ENCODE results near the gene AP4S1. TPM values are rescaled to one million over a fixed set of nuclear protein-coding genes. Genes with fewer than 3 reads are reported as not detected.

The AP4S1 gene
- total RNA-seq, 1 experiment from 2014 or later, result 13.1 TPM

GRCh38 chr14:31106768-31107167 is 81.3 kb downstream of the AP4S1 start:
- in situ Hi-C loops (cut with HindIII; ENCODE audit: low pct_unique_long_range_greater_than_20kb, low sequenced_read_pairs), result no loop called here
- no peak for DNase-seq (ENCODE audit: low read depth)

- in situ Hi-C loops (cut with HindIII; ENCODE audit: low pct_unique_long_range_greater_than_20kb, low sequenced_read_pairs), result no loop called here
Measured at GRCh38 chr14:31109257-31109656, 83.8 kb downstream of the AP4S1 start.

GRCh38 chr14:31110872-31111271 is 85.4 kb downstream of the AP4S1 start:
- DNase-seq (ENCODE audit: low read depth), result no peak

More at GRCh38 chr14:31109257-31109656, 83.8 kb downstream of the AP4S1 start:
- no peak for DNase-seq (ENCODE audit: low read depth)

GRCh38 chr14:31113794-31114193 is 88.3 kb downstream of the AP4S1 start:
- DNase-seq (ENCODE audit: low read depth), result no peak
- in situ Hi-C loops (cut with HindIII; ENCODE audit: low pct_unique_long_range_greater_than_20kb, low sequenced_read_pairs), result no loop called here

More at GRCh38 chr14:31110872-31111271, 85.4 kb downstream of the AP4S1 start:
- in situ Hi-C loops (cut with HindIII; ENCODE audit: low pct_unique_long_range_greater_than_20kb, low sequenced_read_pairs), result no loop called here

GRCh38 chr14:31118892-31119291 is 93.4 kb downstream of the AP4S1 start:
- in situ Hi-C loops (cut with HindIII; ENCODE audit: low pct_unique_long_range_greater_than_20kb, low sequenced_read_pairs), result no loop called here
- DNase-seq (ENCODE audit: low read depth), result no peak

GRCh38 chr14:31122098-31122611 is 96.7 kb downstream of the AP4S1 start:
- DNase-seq (ENCODE audit: low read depth), result no peak
- in situ Hi-C loops (cut with HindIII; ENCODE audit: low pct_unique_long_range_greater_than_20kb, low sequenced_read_pairs), result no loop called here

GRCh38 chr14:31122921-31123320 is 97.5 kb downstream of the AP4S1 start:
- in situ Hi-C loops (cut with HindIII; ENCODE audit: low pct_unique_long_range_greater_than_20kb, low sequenced_read_pairs), result no loop called here
- no peak for DNase-seq (ENCODE audit: low read depth)

GRCh38 chr14:31124197-31124596 is 98.7 kb downstream of the AP4S1 start:
- in situ Hi-C loops (cut with HindIII; ENCODE audit: low pct_unique_long_range_greater_than_20kb, low sequenced_read_pairs), result no loop called here
- DNase-seq (ENCODE audit: low read depth), result no peak

GRCh38 chr14:31125231-31125630 is 99.8 kb downstream of the AP4S1 start:
- no peak for DNase-seq (ENCODE audit: low read depth)
- in situ Hi-C loops (cut with HindIII; ENCODE audit: low pct_unique_long_range_greater_than_20kb, low sequenced_read_pairs), result no loop called here

GRCh38 chr14:31126680-31127079 is 101.2 kb downstream of the AP4S1 start:
- no peak for DNase-seq (ENCODE audit: low read depth)
- in situ Hi-C loops (cut with HindIII; ENCODE audit: low pct_unique_long_range_greater_than_20kb, low sequenced_read_pairs), result no loop called here

- peak; percentile 32 for DNase-seq (ENCODE audit: low read depth)
- in situ Hi-C loops (cut with HindIII; ENCODE audit: low pct_unique_long_range_greater_than_20kb, low sequenced_read_pairs), result no loop called here
Measured at GRCh38 chr14:31127690-31128089, 102.2 kb downstream of the AP4S1 start.

- in situ Hi-C loops (cut with HindIII; ENCODE audit: low pct_unique_long_range_greater_than_20kb, low sequenced_read_pairs), result no loop called here
- no peak for DNase-seq (ENCODE audit: low read depth)
Measured at GRCh38 chr14:31128601-31129526, 103.4 kb downstream of the AP4S1 start.

GRCh38 chr14:31133133-31133532 is 107.7 kb downstream of the AP4S1 start:
- no peak for DNase-seq (ENCODE audit: low read depth)
- in situ Hi-C loops (cut with HindIII; ENCODE audit: low pct_unique_long_range_greater_than_20kb, low sequenced_read_pairs), result no loop called here

GRCh38 chr14:31137214-31137889 is 111.9 kb downstream of the AP4S1 start:
- in situ Hi-C loops (cut with HindIII; ENCODE audit: low pct_unique_long_range_greater_than_20kb, low sequenced_read_pairs), result no loop called here
- DNase-seq (ENCODE audit: low read depth), result no peak

GRCh38 chr14:31138301-31138700 is 112.9 kb downstream of the AP4S1 start:
- in situ Hi-C loops (cut with HindIII; ENCODE audit: low pct_unique_long_range_greater_than_20kb, low sequenced_read_pairs), result no loop called here
- DNase-seq (ENCODE audit: low read depth), result no peak

- no peak for DNase-seq (ENCODE audit: low read depth)
- in situ Hi-C loops (cut with HindIII; ENCODE audit: low pct_unique_long_range_greater_than_20kb, low sequenced_read_pairs), result no loop called here
Measured at GRCh38 chr14:31139301-31139847, 113.9 kb downstream of the AP4S1 start.

GRCh38 chr14:31142455-31143087 is 117.1 kb downstream of the AP4S1 start:
- no peak for DNase-seq (ENCODE audit: low read depth)
- in situ Hi-C loops (cut with HindIII; ENCODE audit: low pct_unique_long_range_greater_than_20kb, low sequenced_read_pairs), result no loop called here
